ENCODE data around the gene DOCK9.

DNA sequence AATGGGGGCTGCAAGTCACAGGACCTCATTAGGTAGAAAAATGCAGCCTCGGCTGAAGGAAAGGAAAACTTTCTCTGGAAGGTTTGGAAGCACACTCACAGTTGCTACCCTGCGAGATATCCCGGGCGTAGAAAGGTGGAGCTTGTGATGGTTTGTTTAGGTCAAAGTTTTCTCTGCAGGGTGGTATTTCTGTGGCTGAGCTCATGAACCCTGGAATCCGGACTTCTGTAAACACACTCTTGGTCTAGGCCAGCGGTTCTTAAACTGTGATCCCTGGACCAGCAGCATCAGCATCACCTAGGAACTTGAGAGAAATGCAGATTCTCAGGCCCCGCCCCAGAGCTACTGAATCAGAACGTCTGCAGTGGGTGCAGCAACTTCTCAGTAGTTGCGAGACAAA, 222.1 kb downstream of the DOCK9 start:
- TF ChIP-seq, protein P1, sequence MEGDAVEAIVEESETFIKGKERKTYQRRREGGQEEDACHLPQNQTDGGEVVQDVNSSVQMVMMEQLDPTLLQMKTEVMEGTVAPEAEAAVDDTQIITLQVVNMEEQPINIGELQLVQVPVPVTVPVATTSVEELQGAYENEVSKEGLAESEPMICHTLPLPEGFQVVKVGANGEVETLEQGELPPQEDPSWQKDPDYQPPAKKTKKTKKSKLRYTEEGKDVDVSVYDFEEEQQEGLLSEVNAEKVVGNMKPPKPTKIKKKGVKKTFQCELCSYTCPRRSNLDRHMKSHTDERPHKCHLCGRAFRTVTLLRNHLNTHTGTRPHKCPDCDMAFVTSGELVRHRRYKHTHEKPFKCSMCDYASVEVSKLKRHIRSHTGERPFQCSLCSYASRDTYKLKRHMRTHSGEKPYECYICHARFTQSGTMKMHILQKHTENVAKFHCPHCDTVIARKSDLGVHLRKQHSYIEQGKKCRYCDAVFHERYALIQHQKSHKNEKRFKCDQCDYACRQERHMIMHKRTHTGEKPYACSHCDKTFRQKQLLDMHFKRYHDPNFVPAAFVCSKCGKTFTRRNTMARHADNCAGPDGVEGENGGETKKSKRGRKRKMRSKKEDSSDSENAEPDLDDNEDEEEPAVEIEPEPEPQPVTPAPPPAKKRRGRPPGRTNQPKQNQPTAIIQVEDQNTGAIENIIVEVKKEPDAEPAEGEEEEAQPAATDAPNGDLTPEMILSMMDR (IDR thresholded peaks at IDR 0.05; ENCODE audit: poor library complexity) = no peak
- TF ChIP-seq EZH2 (IDR thresholded peaks at IDR 0.05; ENCODE audit: borderline replicate concordance) = no peak

Measured in hepatocyte (in vitro differentiated cells).